GM23338 (cell line): Measurements from ENCODE around the gene RFX6. TPM values are rescaled to one million over a fixed set of nuclear protein-coding genes. Genes with fewer than 3 reads are reported as not detected.

Source experiments
- ATAC-seq: fragments of 200-7000 bp; cut with Tn5 transposase; 3 replicates; pipeline ENCODE4 v1.9.1; 2020
- DNase-seq: peaks from one replicate; pipeline ENCODE4 v3.0.0-alpha.2; 2015; ENCODE audit warnings: low spot score
- H2AFZ ChIP-seq: fragments of 200-600 bp; sonication (generic); 2 replicates; pipeline ENCODE4 v1.8.0; 2016; ENCODE audit warnings: antibody characterized with exemption, mild to moderate bottlenecking, moderate library complexity
- H3F3A ChIP-seq: fragments of 200-600 bp; sonication (generic); replicated peaks from 2 replicates; pipeline ENCODE4 v1.8.0; 2017; ENCODE audit warnings: antibody characterized with exemption, mixed run types, low read depth
- H3K27ac ChIP-seq: fragments of 200-600 bp; sonication (generic); 2 replicates; pipeline ENCODE4 v1.6.1; 2016; ENCODE audit warnings: low read depth
- H3K27me3 ChIP-seq: fragments of 200-600 bp; sonication (generic); 2 replicates; pipeline ENCODE4 v1.8.0; 2016; ENCODE audit warnings: mild to moderate bottlenecking, mixed run types, moderate library complexity; ENCODE audit not compliant: insufficient read depth
- H3K36me3 ChIP-seq: fragments of 200-600 bp; sonication (generic); 2 replicates; pipeline ENCODE4 v1.8.0; 2016; ENCODE audit warnings: mild to moderate bottlenecking; ENCODE audit not compliant: insufficient read depth
- H3K4me1 ChIP-seq: fragments of 200-600 bp; sonication (generic); 2 replicates; pipeline ENCODE4 v1.8.0; 2016; ENCODE audit warnings: mild to moderate bottlenecking, moderate library complexity; ENCODE audit not compliant: insufficient read depth
- H3K4me2 ChIP-seq: fragments of 200-600 bp; sonication (generic); 2 replicates; pipeline ENCODE4 v1.7.1; 2017; ENCODE audit warnings: mixed run types
- H3K4me3 ChIP-seq: fragments of 200-600 bp; sonication (generic); 2 replicates; pipeline ENCODE4 v1.6.1; 2016; ENCODE audit warnings: mixed run types
- H3K79me2 ChIP-seq: fragments of 200-600 bp; sonication (generic); replicated peaks from 2 replicates; pipeline ENCODE4 v1.8.0; 2017; ENCODE audit warnings: mild to moderate bottlenecking; ENCODE audit not compliant: insufficient read depth
- H3K9me2 ChIP-seq: fragments of 200-600 bp; sonication (generic); 2 replicates; pipeline ENCODE4 v1.8.0; 2017; ENCODE audit not compliant: insufficient read depth
- H4K20me1 ChIP-seq: fragments of 200-600 bp; sonication (generic); replicated peaks from 2 replicates; pipeline ENCODE4 v1.8.0; 2017; ENCODE audit warnings: mild to moderate bottlenecking; ENCODE audit not compliant: insufficient read depth
- H3K27ac Mint-ChIP-seq: 2 replicates; pipeline ENCODE4 v1.8.0; 2020; ENCODE audit warnings: inconsistent platforms, mild to moderate bottlenecking, moderate library complexity, mixed read lengths
- H3K27me3 Mint-ChIP-seq: 3 replicates; pipeline ENCODE4 v1.8.0; 2022; ENCODE audit warnings: low read depth, mild to moderate bottlenecking, moderate library complexity, mixed read lengths, inconsistent platforms; ENCODE audit not compliant: insufficient read depth, poor library complexity
- H3K36me3 Mint-ChIP-seq: 3 replicates; pipeline ENCODE4 v1.8.0; 2021; ENCODE audit warnings: low read depth, mild to moderate bottlenecking, inconsistent platforms, moderate library complexity, mixed read lengths
- H3K4me1 Mint-ChIP-seq: 3 replicates; pipeline ENCODE4 v1.8.0; 2020; ENCODE audit warnings: mild to moderate bottlenecking, inconsistent platforms, mixed read lengths
- H3K4me3 Mint-ChIP-seq: 3 replicates; pipeline ENCODE4 v1.8.0; 2021; ENCODE audit warnings: moderate library complexity, mild to moderate bottlenecking, inconsistent platforms, mixed read lengths
- H3K9me3 Mint-ChIP-seq: 3 replicates; pipeline ENCODE4 v1.8.0; 2020; ENCODE audit warnings: moderate library complexity, mild to moderate bottlenecking, inconsistent platforms, mixed read lengths
- ETS1 ChIP-seq: IDR thresholded peaks from 2 replicates; pipeline ENCODE4 v1.6.1; 2016; ENCODE audit warnings: antibody characterized with exemption
- EZH2 ChIP-seq: fragments of 200-600 bp; sonication (generic); IDR thresholded peaks from one replicate; pipeline ENCODE4 v1.8.0; 2017; ENCODE audit warnings: antibody characterized with exemption, mild to moderate bottlenecking, low read depth; ENCODE audit not compliant: unreplicated experiment
- POLR2AphosphoS5 ChIP-seq: IDR thresholded peaks from 2 replicates; pipeline ENCODE4 v1.6.1; 2016; ENCODE audit warnings: antibody characterized with exemption, low read depth
- STAT1 ChIP-seq: IDR thresholded peaks from one replicate; pipeline ENCODE4 v1.6.1; 2016; ENCODE audit warnings: antibody characterized with exemption; ENCODE audit not compliant: unreplicated experiment
- ZNF114 ChIP-seq: fragments of 250-450 bp; sonication (Bioruptor Pico); IDR thresholded peaks from 2 replicates; pipeline ENCODE4 v1.5.0; 2020; ENCODE audit warnings: mild to moderate bottlenecking, moderate library complexity
- ZNF331 ChIP-seq: fragments of 250-450 bp; sonication (Bioruptor Pico); IDR thresholded peaks from 2 replicates; pipeline ENCODE4 v1.5.0; 2020; ENCODE audit warnings: low read depth, mild to moderate bottlenecking, moderate library complexity
- ZNF462 ChIP-seq: fragments of 250-450 bp; sonication (Bioruptor Pico); IDR thresholded peaks from 2 replicates; pipeline ENCODE4 v1.5.0; 2020; ENCODE audit warnings: mild to moderate bottlenecking, moderate library complexity
- polyA plus RNA-seq: library from polyadenylated mRNA; unstranded; fragments of >200 nt; fragmentation: Nextera tagmentation; extraction: Ambion mirVana; gene quantifications from 2 replicates; pipeline ENCODE4 v1.2.1, GENCODE V29; 2016
- total RNA-seq: library from RNA; depleted of rRNA; stranded (reverse); fragments of >200 nt; shearing (Covaris generic); gene quantifications from 2 replicates; pipeline ENCODE4 v1.2.3, GENCODE V29; 2014
- TF ChIP-seq, protein P1 (sequence below), 2 experiments: fragments of 200-600 bp in 1 of 2; sonication (generic) in 1 of 2; conservative IDR thresholded peaks; 2 replicates each; pipeline versions ENCODE4 v1.5.1 to v1.6.1; 2016 to 2017; ENCODE audit warnings: antibody characterized with exemption in 2 of 2, low read depth in 2 of 2, mild to moderate bottlenecking in 2 of 2, moderate library complexity in 1 of 2

The RFX6 gene
- total and polyA plus RNA-seq, 2 experiments from 2014 or later = 0.35 TPM; not detected in 1

DNA sequence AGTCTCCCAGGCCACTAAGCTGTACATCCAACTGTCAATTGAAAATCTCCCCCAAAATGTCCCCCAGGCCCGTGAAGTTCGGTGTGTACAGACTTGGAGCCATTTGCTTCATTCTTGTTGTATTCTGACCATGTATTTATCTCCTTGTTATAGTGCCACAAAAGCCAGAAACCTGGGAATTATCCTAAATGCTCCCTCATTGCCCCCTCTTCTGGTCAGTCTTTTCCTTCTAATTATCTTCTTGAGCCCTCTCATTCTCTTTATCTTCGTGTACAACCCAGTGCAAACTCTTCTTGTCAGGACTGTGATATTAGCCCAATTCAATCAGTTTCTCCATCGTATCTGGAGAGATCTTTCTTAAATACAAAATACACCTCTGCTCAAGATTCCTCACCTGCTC lies 64.7 kb downstream of the RFX6 start:
- no peak overlapping the region for H2AFZ ChIP-seq
- TF ChIP-seq, protein P1, sequence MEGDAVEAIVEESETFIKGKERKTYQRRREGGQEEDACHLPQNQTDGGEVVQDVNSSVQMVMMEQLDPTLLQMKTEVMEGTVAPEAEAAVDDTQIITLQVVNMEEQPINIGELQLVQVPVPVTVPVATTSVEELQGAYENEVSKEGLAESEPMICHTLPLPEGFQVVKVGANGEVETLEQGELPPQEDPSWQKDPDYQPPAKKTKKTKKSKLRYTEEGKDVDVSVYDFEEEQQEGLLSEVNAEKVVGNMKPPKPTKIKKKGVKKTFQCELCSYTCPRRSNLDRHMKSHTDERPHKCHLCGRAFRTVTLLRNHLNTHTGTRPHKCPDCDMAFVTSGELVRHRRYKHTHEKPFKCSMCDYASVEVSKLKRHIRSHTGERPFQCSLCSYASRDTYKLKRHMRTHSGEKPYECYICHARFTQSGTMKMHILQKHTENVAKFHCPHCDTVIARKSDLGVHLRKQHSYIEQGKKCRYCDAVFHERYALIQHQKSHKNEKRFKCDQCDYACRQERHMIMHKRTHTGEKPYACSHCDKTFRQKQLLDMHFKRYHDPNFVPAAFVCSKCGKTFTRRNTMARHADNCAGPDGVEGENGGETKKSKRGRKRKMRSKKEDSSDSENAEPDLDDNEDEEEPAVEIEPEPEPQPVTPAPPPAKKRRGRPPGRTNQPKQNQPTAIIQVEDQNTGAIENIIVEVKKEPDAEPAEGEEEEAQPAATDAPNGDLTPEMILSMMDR (conservative IDR thresholded peaks at IDR 0.05; ENCODE audit: low read depth in 2 of 2) = peak; percentile 51 to 55
- no peak for TF ChIP-seq EZH2
- no peaks in the 10 kb centered on the region; the same call in 2 of the 3 replicates for H3K9me3 Mint-ChIP-seq
- no peaks in the 10 kb centered on the region for H3F3A ChIP-seq
- H3K27ac Mint-ChIP-seq = no peak overlapping the region
- no peaks in the 10 kb centered on the region for H3K27me3 Mint-ChIP-seq
- H3K79me2 ChIP-seq = no peaks in the 10 kb centered on the region
- H3K4me1 Mint-ChIP-seq = peaks cover 4% of the 10 kb centered on the region; the same call in 2 of the 3 replicates
- H3K36me3 ChIP-seq = no peaks in the 10 kb centered on the region
- H3K4me3 Mint-ChIP-seq = no peak overlapping the region
- no peaks in the 10 kb centered on the region for H4K20me1 ChIP-seq
- H3K27me3 ChIP-seq = no peaks in the 10 kb centered on the region
- ATAC-seq (peak; percentile 52), DNase-seq (peak; percentile 54)
- H3K4me1 ChIP-seq = no peaks in the 10 kb centered on the region
- H3K4me2 ChIP-seq = no peak overlapping the region
- no peaks in the 10 kb centered on the region for H3K9me2 ChIP-seq
- H3K36me3 Mint-ChIP-seq = no peaks in the 10 kb centered on the region
- no peak overlapping the region for H3K27ac ChIP-seq
- no peak overlapping the region for H3K4me3 ChIP-seq

DNA sequence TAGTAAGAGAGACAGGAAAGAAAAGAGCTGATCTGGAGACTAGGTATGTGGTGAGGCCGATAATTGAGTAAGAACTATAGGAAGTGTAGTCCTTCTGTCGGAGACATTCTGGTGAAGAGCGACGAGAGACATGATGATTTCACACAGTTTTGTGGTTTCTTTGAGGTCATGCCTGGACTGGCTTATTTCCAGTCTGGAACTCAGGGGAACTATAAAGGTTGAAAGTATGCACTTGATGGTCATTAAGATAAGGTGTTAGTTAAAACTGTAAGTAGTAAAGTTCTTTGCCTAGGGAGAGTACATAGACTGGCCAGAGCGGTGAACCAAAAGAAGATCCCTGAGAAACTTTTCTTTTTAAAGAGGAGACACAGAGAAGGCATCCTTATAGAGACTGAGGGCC lies 68.8 kb downstream of the RFX6 start:
- H3K27me3 ChIP-seq = no peaks in the 10 kb centered on the region
- H3K9me2 ChIP-seq = no peaks in the 10 kb centered on the region
- H3K27ac ChIP-seq = no peak overlapping the region
- DNase-seq (no peak), ATAC-seq (no peak)
- H3K4me2 ChIP-seq = no peak overlapping the region
- no peaks in the 10 kb centered on the region for H3K79me2 ChIP-seq
- H3K36me3 Mint-ChIP-seq = no peaks in the 10 kb centered on the region
- H3K4me1 ChIP-seq = peaks cover 10% of the 10 kb centered on the region
- H3K27me3 Mint-ChIP-seq = no peaks in the 10 kb centered on the region
- H3K36me3 ChIP-seq = no peaks in the 10 kb centered on the region
- H3F3A ChIP-seq = no peaks in the 10 kb centered on the region
- no peaks in the 10 kb centered on the region for H4K20me1 ChIP-seq
- H3K27ac Mint-ChIP-seq = peak overlapping the region; percentile 1; the same call in 1 of the 2 replicates
- peaks cover 16% of the 10 kb centered on the region; the same call in 2 of the 3 replicates for H3K4me1 Mint-ChIP-seq
- no peak overlapping the region for H3K4me3 ChIP-seq
- H3K4me3 Mint-ChIP-seq = no peak overlapping the region
- H2AFZ ChIP-seq = no peak overlapping the region
- no peaks in the 10 kb centered on the region; the same call in 2 of the 3 replicates for H3K9me3 Mint-ChIP-seq
- TF ChIP-seq ZNF331 (CRISPR knock-in tag) (no peak), ZNF114 (no peak), ETS1 (no peak), POLR2AphosphoS5 (no peak), ZNF462 (no peak), STAT1 (no peak)
- TF ChIP-seq, protein P1 (conservative IDR thresholded peaks at IDR 0.05; ENCODE audit: low read depth in 2 of 2) = no peak
